Natural killer cell (primary cell): ENCODE measurements around the gene SIGLEC1. TPM values are rescaled to one million over a fixed set of nuclear protein-coding genes. Genes with fewer than 3 reads are reported as not detected.

Source experiments
- ATAC-seq, 3 donors: fragments of 150-1000 bp in 2 of 3; fragments of 200-7000 bp in 1 of 3; cut with Tn5 transposase; 1 replicate in 1 of 3; 2 replicates in 2 of 3; pipeline ENCODE4 v1.10.0; 2021; ENCODE audit warnings: mild to moderate bottlenecking in 2 of 3, moderate library complexity in 2 of 3
- DNase-seq, 2 donors: peaks; one replicate each; pipeline versions ENCODE4 v3.0.0 to v3.0.0-alpha.2; 2013 to 2021; ENCODE audit warnings: mixed read lengths in 1 of 2
- H3K27ac ChIP-seq: one replicate; pipeline ENCODE4 v1.5.1; 2013; ENCODE audit warnings: mild to moderate bottlenecking, low read length
- H3K27me3 ChIP-seq: one replicate; pipeline ENCODE4 v1.6.1; 2013; ENCODE audit warnings: low read length; ENCODE audit not compliant: control insufficient read depth, insufficient read depth
- H3K36me3 ChIP-seq: one replicate; pipeline ENCODE4 v1.6.1; 2013; ENCODE audit warnings: low read length; ENCODE audit not compliant: control insufficient read depth, insufficient read depth
- H3K4me1 ChIP-seq: one replicate; pipeline ENCODE4 v1.6.1; 2013; ENCODE audit warnings: low read length; ENCODE audit not compliant: control insufficient read depth, insufficient read depth
- H3K4me3 ChIP-seq: one replicate; pipeline ENCODE4 v1.5.1; 2013; ENCODE audit warnings: low read length
- H3K9me3 ChIP-seq: one replicate; pipeline ENCODE4 v1.6.1; 2013; ENCODE audit warnings: low read length; ENCODE audit not compliant: control insufficient read depth, insufficient read depth
- H3K27ac Mint-ChIP-seq, 2 donors: one replicate each; pipeline ENCODE4 v1.8.0; 2022; ENCODE audit warnings: mild to moderate bottlenecking in 2 of 2, mixed read lengths in 2 of 2, moderate library complexity in 1 of 2
- H3K27me3 Mint-ChIP-seq, 2 donors: one replicate each; pipeline ENCODE4 v1.8.0; 2022; ENCODE audit warnings: low read depth in 2 of 2, mixed read lengths in 2 of 2
- H3K36me3 Mint-ChIP-seq: one replicate; pipeline ENCODE4 v1.8.0; 2022; ENCODE audit warnings: mixed read lengths
- H3K4me1 Mint-ChIP-seq, 2 donors: one replicate each; pipeline ENCODE4 v1.8.0; 2022; ENCODE audit warnings: mixed read lengths in 2 of 2
- H3K4me3 Mint-ChIP-seq: one replicate; pipeline ENCODE4 v1.8.0; 2022; ENCODE audit warnings: mild to moderate bottlenecking, moderate library complexity, mixed read lengths
- H3K9me3 Mint-ChIP-seq, 2 donors: one replicate each; pipeline ENCODE4 v1.8.0; 2022; ENCODE audit warnings: mixed read lengths in 2 of 2
- WGBS: methylation state at CpG from one replicate; pipeline ENCODE4 v1.1.7; 2013; ENCODE audit warnings: missing lambda C conversion rate; ENCODE audit not compliant: insufficient coverage; 5-methylcytosine and 5-hydroxymethylcytosine counted together
- intact Hi-C: fragments of 100-400 bp; cut with micrococcal nuclease; formaldehyde crosslinking; loops from one replicate; pipeline ENCODE4 v1.14.2; 2022
- total RNA-seq, 4 donors: library from RNA; stranded (reverse); fragments of 120-200 nt in 1 of 4; gene quantifications; one replicate each; pipeline versions ENCODE4 v1.2.3 to v1.2.4, GENCODE V29; 2013 to 2022
- TF ChIP-seq, protein P1 (sequence below): fragments of 200-600 bp; IDR thresholded peaks from one replicate; pipeline ENCODE4 v1.8.0; 2022; ENCODE audit warnings: antibody characterized with exemption

The SIGLEC1 gene
- total RNA-seq, 3 donors from 2014 or later (not counting 1 experiment from before 2014, with no cell fraction given), result 0.09 to 0.36 (median 0.30) TPM

DNA sequence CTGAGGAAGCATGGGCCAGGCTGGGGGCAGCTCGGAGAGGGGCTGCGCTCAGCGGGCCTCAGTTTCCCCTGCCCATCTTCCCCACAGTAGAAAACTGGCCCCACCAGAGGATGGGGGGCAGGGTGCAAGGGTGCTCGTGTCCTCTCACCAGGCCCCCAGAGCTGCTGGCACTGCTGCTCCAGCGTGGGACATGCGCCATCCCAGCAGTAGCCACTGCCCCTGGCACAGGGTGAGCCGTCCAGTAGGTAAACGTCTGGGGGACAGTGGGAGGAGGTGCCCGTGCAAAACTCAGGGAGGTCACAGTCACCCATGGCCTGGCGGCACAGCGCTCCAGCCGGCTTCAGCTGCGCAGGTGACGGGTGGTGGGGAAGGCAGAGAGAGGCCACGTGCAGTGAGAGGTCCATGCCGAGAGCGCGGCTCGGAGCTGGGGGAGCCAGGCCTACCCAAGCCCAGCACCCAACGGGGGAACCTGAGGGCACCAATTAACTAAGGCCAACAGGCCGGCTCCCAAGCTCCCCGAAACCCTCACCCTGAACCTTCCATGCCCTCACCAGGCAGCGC, 40.3 kb downstream of the SIGLEC1 start:
- intact Hi-C loops, result no loop called here
- Histone ChIP-seq H3K4me3 (no peak overlapping the region), H3K27ac (no peak overlapping the region), H3K36me3 (no peaks in the 10 kb centered on the region), H3K9me3 (no peaks in the 10 kb centered on the region), H3K4me1 (peaks cover 28% of the 10 kb centered on the region), H3K27me3 (peaks cover 14% of the 10 kb centered on the region)
- Mint-ChIP-seq H3K9me3 (no peaks in the 10 kb centered on the region), H3K4me3 (no peak overlapping the region), H3K27me3 (peaks cover 45 to 47% of the 10 kb centered on the region in 2 donors), H3K4me1 (peaks cover 5 to 18% of the 10 kb centered on the region in 2 donors), H3K27ac (no peak overlapping the region), H3K36me3 (no peaks in the 10 kb centered on the region)
- TF ChIP-seq, protein P1, sequence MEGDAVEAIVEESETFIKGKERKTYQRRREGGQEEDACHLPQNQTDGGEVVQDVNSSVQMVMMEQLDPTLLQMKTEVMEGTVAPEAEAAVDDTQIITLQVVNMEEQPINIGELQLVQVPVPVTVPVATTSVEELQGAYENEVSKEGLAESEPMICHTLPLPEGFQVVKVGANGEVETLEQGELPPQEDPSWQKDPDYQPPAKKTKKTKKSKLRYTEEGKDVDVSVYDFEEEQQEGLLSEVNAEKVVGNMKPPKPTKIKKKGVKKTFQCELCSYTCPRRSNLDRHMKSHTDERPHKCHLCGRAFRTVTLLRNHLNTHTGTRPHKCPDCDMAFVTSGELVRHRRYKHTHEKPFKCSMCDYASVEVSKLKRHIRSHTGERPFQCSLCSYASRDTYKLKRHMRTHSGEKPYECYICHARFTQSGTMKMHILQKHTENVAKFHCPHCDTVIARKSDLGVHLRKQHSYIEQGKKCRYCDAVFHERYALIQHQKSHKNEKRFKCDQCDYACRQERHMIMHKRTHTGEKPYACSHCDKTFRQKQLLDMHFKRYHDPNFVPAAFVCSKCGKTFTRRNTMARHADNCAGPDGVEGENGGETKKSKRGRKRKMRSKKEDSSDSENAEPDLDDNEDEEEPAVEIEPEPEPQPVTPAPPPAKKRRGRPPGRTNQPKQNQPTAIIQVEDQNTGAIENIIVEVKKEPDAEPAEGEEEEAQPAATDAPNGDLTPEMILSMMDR, result no peak
- WGBS, result 39% methylated on average over 23 of the region's 23 CpGs
- DNase-seq (no peak), ATAC-seq (no peak)

DNA sequence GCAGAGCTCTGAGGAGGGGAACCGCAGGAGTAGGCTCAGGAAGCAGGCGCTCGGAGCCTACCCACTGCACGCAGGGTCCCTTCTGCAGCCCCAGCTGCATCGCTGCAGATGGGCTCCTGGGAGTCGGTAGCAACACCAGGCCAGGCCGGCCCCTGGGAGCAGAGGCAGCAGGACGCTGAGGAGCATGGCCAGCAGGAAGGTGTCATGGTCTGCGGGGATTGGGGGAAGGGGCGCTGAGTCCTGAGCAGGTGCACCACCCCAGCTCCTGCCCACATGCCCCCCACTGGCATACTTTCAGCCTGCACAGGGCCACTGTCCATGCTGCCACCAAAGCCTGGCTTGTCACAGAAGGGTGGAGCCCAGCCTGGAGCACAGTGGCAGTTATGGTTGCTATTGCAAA, 41.5 kb downstream of the SIGLEC1 start:
- Histone ChIP-seq H3K9me3 (no peaks in the 10 kb centered on the region), H3K4me3 (no peak overlapping the region), H3K27me3 (peaks cover 14% of the 10 kb centered on the region), H3K27ac (no peak overlapping the region), H3K4me1 (peaks cover 30% of the 10 kb centered on the region), H3K36me3 (no peaks in the 10 kb centered on the region)
- TF ChIP-seq, protein P1, result no peak
- Mint-ChIP-seq H3K27ac (no peak overlapping the region), H3K36me3 (no peaks in the 10 kb centered on the region), H3K4me1 (peaks cover 13 to 23% of the 10 kb centered on the region in 2 donors), H3K9me3 (no peaks in the 10 kb centered on the region), H3K4me3 (no peak overlapping the region), H3K27me3 (peaks cover 38 to 40% of the 10 kb centered on the region in 2 donors)
- intact Hi-C loops, result no loop called here
- no peak for ATAC-seq
- DNase-seq, result no peak
- WGBS, result 70% methylated on average over 10 of the region's 10 CpGs

DNA sequence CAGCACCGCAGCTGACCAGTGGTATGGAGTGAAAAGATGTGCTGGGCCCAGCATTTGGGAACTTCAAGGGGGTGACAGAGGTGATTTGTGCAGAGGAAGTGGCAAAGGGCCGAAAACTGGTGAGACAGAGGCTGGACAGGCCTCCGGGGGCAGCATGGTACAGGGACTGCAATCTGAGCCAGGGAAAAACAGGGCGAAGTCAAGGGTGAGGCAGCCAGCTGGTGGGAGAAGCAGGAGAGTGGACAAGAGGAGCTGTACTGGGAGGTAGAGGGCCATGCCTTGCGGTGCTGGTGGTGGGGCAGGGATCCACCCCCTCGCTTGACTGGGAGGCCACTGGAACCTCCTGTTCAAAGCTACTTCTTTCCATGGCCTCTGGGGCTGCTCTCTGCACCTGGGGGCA, 41.9 kb downstream of the SIGLEC1 start:
- intact Hi-C loops, result no loop called here
- H3K36me3 ChIP-seq, result no peaks in the 10 kb centered on the region
- H3K4me1 Mint-ChIP-seq, result peaks cover 18 to 27% of the 10 kb centered on the region in 2 donors
- ATAC-seq (no peak), DNase-seq (no peak)
- no peak overlapping the region for H3K4me3 ChIP-seq
- WGBS, result 49% methylated on average over 6 of the region's 6 CpGs
- peaks cover 34% of the 10 kb centered on the region for H3K4me1 ChIP-seq
- H3K27me3 ChIP-seq, result peaks cover 14% of the 10 kb centered on the region
- no peaks in the 10 kb centered on the region for H3K9me3 ChIP-seq
- no peaks in the 10 kb centered on the region for H3K36me3 Mint-ChIP-seq
- TF ChIP-seq, protein P1, result no peak
- no peak overlapping the region for H3K27ac Mint-ChIP-seq
- no peak overlapping the region for H3K27ac ChIP-seq
- no peaks in the 10 kb centered on the region for H3K9me3 Mint-ChIP-seq
- H3K27me3 Mint-ChIP-seq, result peaks cover 35 to 37% of the 10 kb centered on the region in 2 donors
- no peak overlapping the region for H3K4me3 Mint-ChIP-seq
